GM23338 (cell line): ENCODE data around the gene AK9.

Source experiments
- CREB1 ChIP-seq: fragments of 250-450 bp; sonication (Bioruptor Pico); IDR thresholded peaks from 2 replicates; pipeline ENCODE4 v1.5.0; 2020; ENCODE audit warnings: low read depth, mild to moderate bottlenecking, moderate library complexity
- EZH2 ChIP-seq: fragments of 200-600 bp; sonication (generic); IDR thresholded peaks from one replicate; pipeline ENCODE4 v1.8.0; 2017; ENCODE audit warnings: antibody characterized with exemption, mild to moderate bottlenecking, low read depth; ENCODE audit not compliant: unreplicated experiment
- EZH2phosphoT487 ChIP-seq: fragments of 200-600 bp; sonication (generic); IDR thresholded peaks from one replicate; pipeline ENCODE4 v1.8.1; 2018; ENCODE audit warnings: antibody characterized with exemption; ENCODE audit not compliant: unreplicated experiment
- JUNB ChIP-seq: IDR thresholded peaks from one replicate; pipeline ENCODE4 v1.6.1; 2016; ENCODE audit warnings: antibody characterized with exemption; ENCODE audit not compliant: unreplicated experiment
- POLR2AphosphoS5 ChIP-seq: IDR thresholded peaks from 2 replicates; pipeline ENCODE4 v1.6.1; 2016; ENCODE audit warnings: antibody characterized with exemption, low read depth
- STAT1 ChIP-seq: IDR thresholded peaks from one replicate; pipeline ENCODE4 v1.6.1; 2016; ENCODE audit warnings: antibody characterized with exemption; ENCODE audit not compliant: unreplicated experiment
- ZNF114 ChIP-seq: fragments of 250-450 bp; sonication (Bioruptor Pico); IDR thresholded peaks from 2 replicates; pipeline ENCODE4 v1.5.0; 2020; ENCODE audit warnings: mild to moderate bottlenecking, moderate library complexity
- ZNF331 ChIP-seq: fragments of 250-450 bp; sonication (Bioruptor Pico); IDR thresholded peaks from 2 replicates; pipeline ENCODE4 v1.5.0; 2020; ENCODE audit warnings: low read depth, mild to moderate bottlenecking, moderate library complexity
- TF ChIP-seq, protein P1 (sequence below), 2 experiments: fragments of 200-600 bp in 1 of 2; sonication (generic) in 1 of 2; conservative IDR thresholded peaks; 2 replicates each; pipeline versions ENCODE4 v1.5.1 to v1.6.1; 2016 to 2017; ENCODE audit warnings: antibody characterized with exemption in 2 of 2, low read depth in 2 of 2, mild to moderate bottlenecking in 2 of 2, moderate library complexity in 1 of 2
- TF ChIP-seq, protein P2 (sequence below): IDR thresholded peaks from one replicate; pipeline ENCODE4 v1.6.1; 2018; ENCODE audit warnings: antibody characterized with exemption; ENCODE audit not compliant: unreplicated experiment
- TF ChIP-seq, protein P3 (sequence below): IDR thresholded peaks from 2 replicates; pipeline ENCODE4 v1.6.1; 2016; ENCODE audit warnings: antibody characterized with exemption

DNA sequence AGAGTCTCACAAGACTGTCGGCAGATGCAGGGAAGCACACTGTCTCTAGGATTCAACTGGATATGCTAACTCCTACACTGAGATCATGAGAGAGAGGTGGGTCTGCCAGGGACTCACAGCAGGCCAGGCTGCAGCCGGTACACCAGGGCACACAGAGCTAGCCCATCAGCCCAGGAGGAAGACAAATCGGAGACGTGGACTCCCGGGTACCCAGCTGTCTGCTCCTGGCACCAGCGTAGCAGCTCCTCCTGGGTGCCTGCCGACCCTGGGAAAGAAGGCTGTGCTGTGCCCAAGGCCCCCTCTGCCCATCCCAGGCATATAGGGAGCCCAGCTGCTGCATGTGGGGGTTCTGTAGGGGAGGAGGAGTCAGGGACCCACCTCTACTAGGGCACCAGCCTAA, 242.4 kb downstream of the AK9 start:
- TF ChIP-seq, protein P1, sequence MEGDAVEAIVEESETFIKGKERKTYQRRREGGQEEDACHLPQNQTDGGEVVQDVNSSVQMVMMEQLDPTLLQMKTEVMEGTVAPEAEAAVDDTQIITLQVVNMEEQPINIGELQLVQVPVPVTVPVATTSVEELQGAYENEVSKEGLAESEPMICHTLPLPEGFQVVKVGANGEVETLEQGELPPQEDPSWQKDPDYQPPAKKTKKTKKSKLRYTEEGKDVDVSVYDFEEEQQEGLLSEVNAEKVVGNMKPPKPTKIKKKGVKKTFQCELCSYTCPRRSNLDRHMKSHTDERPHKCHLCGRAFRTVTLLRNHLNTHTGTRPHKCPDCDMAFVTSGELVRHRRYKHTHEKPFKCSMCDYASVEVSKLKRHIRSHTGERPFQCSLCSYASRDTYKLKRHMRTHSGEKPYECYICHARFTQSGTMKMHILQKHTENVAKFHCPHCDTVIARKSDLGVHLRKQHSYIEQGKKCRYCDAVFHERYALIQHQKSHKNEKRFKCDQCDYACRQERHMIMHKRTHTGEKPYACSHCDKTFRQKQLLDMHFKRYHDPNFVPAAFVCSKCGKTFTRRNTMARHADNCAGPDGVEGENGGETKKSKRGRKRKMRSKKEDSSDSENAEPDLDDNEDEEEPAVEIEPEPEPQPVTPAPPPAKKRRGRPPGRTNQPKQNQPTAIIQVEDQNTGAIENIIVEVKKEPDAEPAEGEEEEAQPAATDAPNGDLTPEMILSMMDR (conservative IDR thresholded peaks at IDR 0.05; ENCODE audit: low read depth in 2 of 2), result no peak
- no peak for TF ChIP-seq STAT1
- TF ChIP-seq CREB1 (CRISPR knock-in tag), result no peak
- TF ChIP-seq, protein P2, sequence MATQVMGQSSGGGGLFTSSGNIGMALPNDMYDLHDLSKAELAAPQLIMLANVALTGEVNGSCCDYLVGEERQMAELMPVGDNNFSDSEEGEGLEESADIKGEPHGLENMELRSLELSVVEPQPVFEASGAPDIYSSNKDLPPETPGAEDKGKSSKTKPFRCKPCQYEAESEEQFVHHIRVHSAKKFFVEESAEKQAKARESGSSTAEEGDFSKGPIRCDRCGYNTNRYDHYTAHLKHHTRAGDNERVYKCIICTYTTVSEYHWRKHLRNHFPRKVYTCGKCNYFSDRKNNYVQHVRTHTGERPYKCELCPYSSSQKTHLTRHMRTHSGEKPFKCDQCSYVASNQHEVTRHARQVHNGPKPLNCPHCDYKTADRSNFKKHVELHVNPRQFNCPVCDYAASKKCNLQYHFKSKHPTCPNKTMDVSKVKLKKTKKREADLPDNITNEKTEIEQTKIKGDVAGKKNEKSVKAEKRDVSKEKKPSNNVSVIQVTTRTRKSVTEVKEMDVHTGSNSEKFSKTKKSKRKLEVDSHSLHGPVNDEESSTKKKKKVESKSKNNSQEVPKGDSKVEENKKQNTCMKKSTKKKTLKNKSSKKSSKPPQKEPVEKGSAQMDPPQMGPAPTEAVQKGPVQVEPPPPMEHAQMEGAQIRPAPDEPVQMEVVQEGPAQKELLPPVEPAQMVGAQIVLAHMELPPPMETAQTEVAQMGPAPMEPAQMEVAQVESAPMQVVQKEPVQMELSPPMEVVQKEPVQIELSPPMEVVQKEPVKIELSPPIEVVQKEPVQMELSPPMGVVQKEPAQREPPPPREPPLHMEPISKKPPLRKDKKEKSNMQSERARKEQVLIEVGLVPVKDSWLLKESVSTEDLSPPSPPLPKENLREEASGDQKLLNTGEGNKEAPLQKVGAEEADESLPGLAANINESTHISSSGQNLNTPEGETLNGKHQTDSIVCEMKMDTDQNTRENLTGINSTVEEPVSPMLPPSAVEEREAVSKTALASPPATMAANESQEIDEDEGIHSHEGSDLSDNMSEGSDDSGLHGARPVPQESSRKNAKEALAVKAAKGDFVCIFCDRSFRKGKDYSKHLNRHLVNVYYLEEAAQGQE, result no peak
- no peak for TF ChIP-seq JUNB
- no peak for TF ChIP-seq EZH2phosphoT487
- TF ChIP-seq POLR2AphosphoS5, result no peak
- TF ChIP-seq EZH2, result no peak
- TF ChIP-seq, protein P3, sequence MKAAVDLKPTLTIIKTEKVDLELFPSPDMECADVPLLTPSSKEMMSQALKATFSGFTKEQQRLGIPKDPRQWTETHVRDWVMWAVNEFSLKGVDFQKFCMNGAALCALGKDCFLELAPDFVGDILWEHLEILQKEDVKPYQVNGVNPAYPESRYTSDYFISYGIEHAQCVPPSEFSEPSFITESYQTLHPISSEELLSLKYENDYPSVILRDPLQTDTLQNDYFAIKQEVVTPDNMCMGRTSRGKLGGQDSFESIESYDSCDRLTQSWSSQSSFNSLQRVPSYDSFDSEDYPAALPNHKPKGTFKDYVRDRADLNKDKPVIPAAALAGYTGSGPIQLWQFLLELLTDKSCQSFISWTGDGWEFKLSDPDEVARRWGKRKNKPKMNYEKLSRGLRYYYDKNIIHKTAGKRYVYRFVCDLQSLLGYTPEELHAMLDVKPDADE, result no peak
- TF ChIP-seq ZNF114 (CRISPR knock-in tag), result no peak
- TF ChIP-seq ZNF331, result no peak
